Smooth muscle cell of the brain vasculature (primary cell): ENCODE measurements around the gene GABRD.
"Not testable (repeated sequence)": the region's sequence is repeated elsewhere in the genome, so short reads cannot be mapped to it uniquely, and the experiment has no call there.

Experiments
- DNase-seq: peaks from one replicate; pipeline ENCODE4 v3.0.0-alpha.2; 2012; ENCODE audit warnings: low read depth, low spot score

The GABRD gene, protein sequence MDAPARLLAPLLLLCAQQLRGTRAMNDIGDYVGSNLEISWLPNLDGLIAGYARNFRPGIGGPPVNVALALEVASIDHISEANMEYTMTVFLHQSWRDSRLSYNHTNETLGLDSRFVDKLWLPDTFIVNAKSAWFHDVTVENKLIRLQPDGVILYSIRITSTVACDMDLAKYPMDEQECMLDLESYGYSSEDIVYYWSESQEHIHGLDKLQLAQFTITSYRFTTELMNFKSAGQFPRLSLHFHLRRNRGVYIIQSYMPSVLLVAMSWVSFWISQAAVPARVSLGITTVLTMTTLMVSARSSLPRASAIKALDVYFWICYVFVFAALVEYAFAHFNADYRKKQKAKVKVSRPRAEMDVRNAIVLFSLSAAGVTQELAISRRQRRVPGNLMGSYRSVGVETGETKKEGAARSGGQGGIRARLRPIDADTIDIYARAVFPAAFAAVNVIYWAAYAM

GRCh38 chr1:2019172-2019543, at the start of gene GABRD:
Gene GABRD (plus strand): TSS chr1:2019345. CDS start chr1:2019424, 79 bp downstream.
- no peak for DNase-seq

GRCh38 chr1:1969505-1969900, 49.6 kb upstream of the GABRD start:
- no peak for DNase-seq

- no peak for DNase-seq
These were observed 49.0 kb upstream of the GABRD start for GRCh38 chr1:1969953-1970716.

GRCh38 chr1:1971017-1971416, 48.1 kb upstream of the GABRD start:
- no peak for DNase-seq

- DNase-seq = no peak
These were observed 47.5 kb upstream of the GABRD start for GRCh38 chr1:1971688-1972087.

DNA sequence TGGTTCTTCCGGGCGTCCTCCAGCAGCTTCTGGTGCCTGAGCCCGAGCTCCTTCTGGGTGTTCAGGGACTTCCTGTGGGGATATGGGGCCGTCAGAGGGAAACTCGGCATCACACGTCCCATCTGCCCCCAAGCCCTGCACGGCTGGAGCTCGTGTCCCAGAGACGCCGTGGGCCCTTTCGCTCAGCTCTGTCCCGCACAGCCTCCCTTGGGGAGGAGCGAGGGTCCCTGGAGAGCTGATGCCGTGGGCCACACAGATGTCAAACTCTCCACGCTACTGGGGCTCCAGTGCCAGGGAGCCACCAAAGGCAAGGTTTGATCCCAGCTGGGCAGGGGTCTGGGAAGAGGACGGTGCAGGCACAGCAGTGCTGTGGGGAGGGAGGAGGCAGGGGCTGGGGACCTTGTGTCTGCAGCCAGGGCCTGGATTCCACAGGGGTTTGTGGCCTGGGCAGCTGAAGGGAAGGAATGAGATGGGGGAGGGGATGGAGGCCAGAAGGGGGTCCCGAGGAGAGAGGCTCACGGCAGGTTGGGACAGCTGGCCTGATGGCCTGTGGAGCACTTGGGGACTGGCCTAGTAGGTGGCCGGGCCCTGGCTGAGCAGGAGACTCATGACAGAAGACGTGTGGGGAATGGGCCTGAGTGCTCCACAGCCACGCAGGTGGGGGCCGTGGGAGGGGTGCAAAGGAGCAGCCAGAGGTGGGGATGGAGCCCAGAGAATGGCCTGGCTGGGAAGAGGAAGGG, 46.0 kb upstream of the GABRD start:
- no peak for DNase-seq

- no peak for DNase-seq
These were observed 45.2 kb upstream of the GABRD start for GRCh38 chr1:1973716-1974642.

GRCh38 chr1:1974834-1975233, 44.3 kb upstream of the GABRD start:
- no peak for DNase-seq

GRCh38 chr1:1975535-1975934, 43.6 kb upstream of the GABRD start:
- no peak for DNase-seq

- DNase-seq = no peak
These were observed 43.1 kb upstream of the GABRD start for GRCh38 chr1:1976031-1976430.

GRCh38 chr1:1978108-1978507, 41.0 kb upstream of the GABRD start:
- DNase-seq = no peak

- DNase-seq = not testable (repeated sequence)
These were observed 40.3 kb upstream of the GABRD start for GRCh38 chr1:1978690-1979481.

- no peak for DNase-seq
These were observed 39.5 kb upstream of the GABRD start for GRCh38 chr1:1979482-1980165.

DNA sequence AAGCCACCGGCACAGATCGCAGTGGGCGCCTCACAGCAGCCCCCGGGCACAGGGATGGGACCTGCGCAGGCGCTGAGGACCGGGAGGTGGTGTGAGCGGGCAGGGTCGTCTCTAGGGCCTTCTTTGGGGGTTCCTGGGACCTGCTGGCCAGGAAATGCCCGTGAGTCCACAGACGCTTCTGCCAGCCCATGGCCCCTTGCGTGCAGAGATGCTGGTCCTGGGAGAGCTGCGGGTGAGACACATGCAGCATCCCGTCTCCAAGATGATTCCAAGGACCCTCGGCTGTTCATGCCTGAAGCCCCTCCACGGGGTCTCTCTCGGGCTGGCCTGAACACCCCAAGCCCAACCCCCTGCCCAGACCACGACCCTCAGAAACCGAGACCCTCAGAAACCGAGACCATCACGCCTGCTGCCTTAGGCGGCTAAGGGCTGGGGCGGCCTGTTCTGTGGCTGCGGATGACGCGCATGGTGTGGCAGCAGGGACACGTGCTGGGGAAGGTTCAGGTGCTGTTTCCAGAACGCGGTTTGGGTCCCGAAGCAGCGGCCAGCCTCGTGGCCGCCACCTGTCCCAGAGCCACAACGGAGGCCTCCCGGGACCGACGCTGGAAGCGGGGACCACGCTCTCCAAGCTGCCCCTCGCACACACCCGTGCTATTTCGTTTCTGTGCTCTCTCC, 38.5 kb upstream of the GABRD start:
- DNase-seq = no peak

- DNase-seq = no peak
These were observed 38.0 kb upstream of the GABRD start for GRCh38 chr1:1981142-1981500.

DNA sequence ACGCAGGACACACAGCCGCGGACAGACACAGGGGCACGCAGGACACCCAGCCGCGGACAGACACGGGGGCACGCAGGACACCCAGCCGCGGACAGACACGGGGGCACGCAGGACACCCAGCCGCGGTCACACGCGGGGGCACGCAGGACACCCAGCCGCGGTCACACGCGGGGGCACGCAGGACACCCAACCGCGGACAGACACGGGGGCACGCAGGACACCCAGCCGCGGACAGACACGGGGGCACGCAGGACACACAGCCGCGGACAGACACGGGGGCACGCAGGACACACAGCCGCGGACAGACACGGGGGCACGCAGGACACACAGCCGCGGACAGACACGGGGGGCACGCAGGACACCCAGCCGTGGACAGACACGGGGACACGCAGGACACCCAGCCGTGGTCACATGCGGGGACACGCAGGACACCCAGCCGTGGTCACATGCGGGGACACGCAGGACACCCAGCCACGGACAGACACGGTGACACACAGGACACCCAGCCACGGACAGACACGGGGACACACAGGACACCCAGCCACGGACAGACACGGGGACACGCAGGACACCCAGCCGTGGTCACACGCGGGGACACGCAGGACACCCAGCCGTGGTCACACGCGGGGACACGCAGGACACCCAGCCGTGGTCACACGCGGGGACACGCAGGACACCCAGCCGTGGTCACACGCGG, 37.4 kb upstream of the GABRD start:
- DNase-seq = not testable (repeated sequence)

DNA sequence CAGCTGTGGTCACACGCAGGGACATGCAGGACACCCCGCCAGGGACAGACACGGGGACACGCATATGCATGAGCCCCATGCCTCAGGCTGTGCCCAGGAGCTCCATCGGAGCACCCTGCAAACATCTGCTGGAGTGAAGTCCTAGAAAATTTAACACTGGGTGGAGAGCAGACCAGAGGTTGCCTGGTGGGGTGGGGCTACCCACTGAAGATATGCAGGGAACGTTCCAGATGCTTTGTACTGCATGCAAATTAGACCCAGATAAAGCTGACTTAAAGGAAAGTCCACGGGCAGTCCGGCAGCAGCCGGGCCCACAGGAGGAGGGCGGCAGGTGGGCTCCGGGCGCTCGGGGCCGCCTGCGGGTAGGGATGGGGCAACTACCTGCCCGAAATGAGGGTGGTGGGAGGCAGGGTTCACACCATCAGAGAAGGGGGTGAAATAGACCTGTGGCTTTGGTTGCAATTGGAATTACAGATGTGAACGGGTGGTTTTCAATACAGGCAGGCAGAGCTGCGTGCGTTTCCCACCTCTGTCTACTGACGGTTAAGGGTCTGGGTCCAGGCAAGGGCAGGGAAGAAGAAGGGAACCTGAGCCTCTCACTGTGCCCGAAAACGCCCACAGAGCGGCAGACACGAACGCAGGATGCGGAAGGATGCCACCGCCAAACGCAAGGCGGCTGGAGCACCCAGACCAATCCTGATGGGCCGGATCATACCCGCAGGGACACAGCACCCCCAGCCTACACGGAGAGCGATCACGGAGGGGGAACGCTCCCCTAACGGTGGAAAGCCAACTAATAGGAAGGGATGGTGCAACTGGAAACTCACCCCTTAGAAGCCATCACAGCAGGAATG, 36.5 kb upstream of the GABRD start:
- DNase-seq = no peak
